HepG2 (cell line): ENCODE data around the gene ARIH1. TPM values are rescaled to one million over a fixed set of nuclear protein-coding genes. Genes with fewer than 3 reads are reported as not detected.
A peak's percentile ranks its signal among the peaks of the same experiment; 100 is the strongest.

ENCODE experiments used
- ATAC-seq: fragments of 200-7000 bp; cut with Tn5 transposase; 3 replicates; pipeline ENCODE4 v1.9.1; 2020; ENCODE audit warnings: mild to moderate bottlenecking, moderate library complexity
- Bru-seq: library from RNA; stranded (reverse); fragments of 400-500 nt; gene quantifications from one replicate; lab custom pipeline; 2021; lab: Mats Ljungman, UMichigan
- BruChase-seq, 2 experiments: library from RNA; stranded (reverse); fragments of 400-500 nt; gene quantifications; one replicate each; lab custom pipeline; 2021; lab: Mats Ljungman, UMichigan
- BruUV-seq: library from RNA; stranded (reverse); fragments of 400-500 nt; replicated peaks from 2 replicates; lab custom pipeline; 2021; lab: Mats Ljungman, UMichigan
- CTCF ChIA-PET: fragments of 300-600 bp; formaldehyde crosslinking; extraction: SDS; loops from one replicate; lab custom pipeline; 2021; ENCODE audit warnings: low total read pairs, inconsistent platforms, low intra/inter-chr PET ratio; lab: Yijun Ruan, JAX
- POLR2A ChIA-PET: fragments of 350-600 bp; sonication (Branson Sonifier 250); formaldehyde crosslinking; loops from one replicate; lab custom pipeline; 2020; ENCODE audit warnings: antibody characterized with exemption, inconsistent platforms; lab: Yijun Ruan, JAX
- DNase-seq: peaks from one replicate; pipeline ENCODE4 v3.0.0-alpha.2; 2015; ENCODE audit warnings: low spot score
- FAIRE-seq: peaks from 3 replicates; lab custom pipeline; 2011; peaks lifted over from hg19 to GRCh38; lab: Jason Lieb, UNC
- H2AFZ ChIP-seq: one replicate; pipeline ENCODE4 v1.6.1; 2011; ENCODE audit warnings: low read length, inconsistent platforms
- H3K27ac ChIP-seq: fragments of 300-600 bp; 3 replicates; pipeline ENCODE4 v1.8.0; 2011; ENCODE audit warnings: mixed run types, mild to moderate bottlenecking, mixed read lengths, low read length, inconsistent platforms; ENCODE audit not compliant: insufficient read depth; ENCODE audit errors: extremely low read length
- H3K27me3 ChIP-seq, 2 experiments: fragments of 200-600 bp in 1 of 2; 2 replicates in 1 of 2; 3 replicates in 1 of 2; pipeline versions ENCODE4 v1.6.0 to v1.8.0; 2011; ENCODE audit warnings: low read length in 2 of 2, mild to moderate bottlenecking in 2 of 2, moderate library complexity in 2 of 2, inconsistent platforms in 1 of 2; ENCODE audit not compliant: insufficient read depth in 2 of 2, control insufficient read depth in 1 of 2
- H3K36me3 ChIP-seq, 2 experiments: fragments of 200-600 bp in 1 of 2; replicated peaks in 1 of 2; 2 replicates in 1 of 2; 3 replicates in 1 of 2; pipeline versions ENCODE4 v1.5.1 to v1.8.0; 2011; ENCODE audit warnings: low read length in 2 of 2, inconsistent platforms in 1 of 2; ENCODE audit not compliant: insufficient read depth in 2 of 2, control insufficient read depth in 1 of 2
- H3K4me1 ChIP-seq: 2 replicates; pipeline ENCODE4 v1.5.1; 2012; ENCODE audit warnings: low read length, inconsistent platforms; ENCODE audit not compliant: insufficient read depth
- H3K4me2 ChIP-seq: 2 replicates; pipeline ENCODE4 v1.6.0; 2011; ENCODE audit warnings: low read depth, low read length, inconsistent platforms
- H3K4me3 ChIP-seq, 3 experiments: fragments of 200-600 bp in 1 of 3; sonication (generic), shearing (Covaris generic) in 1 of 3; replicated peaks in 1 of 3; 2 replicates each; pipeline ENCODE4 v1.5.1; 2011 to 2016; ENCODE audit warnings: low read length in 3 of 3, inconsistent platforms in 2 of 3, low read depth in 2 of 3, mild to moderate bottlenecking in 2 of 3, control low read depth in 1 of 3, mixed read lengths in 1 of 3; ENCODE audit not compliant: insufficient read depth in 1 of 3
- H3K79me2 ChIP-seq: one replicate; pipeline ENCODE4 v1.6.1; 2011; ENCODE audit warnings: low read length, inconsistent platforms; ENCODE audit not compliant: insufficient read depth
- H3K9ac ChIP-seq: 2 replicates; pipeline ENCODE4 v1.6.0; 2011; ENCODE audit warnings: mild to moderate bottlenecking, low read depth, low read length, inconsistent platforms; ENCODE audit not compliant: insufficient read depth
- H3K9me3 ChIP-seq: 2 replicates; pipeline ENCODE4 v1.5.1; 2012; ENCODE audit warnings: mild to moderate bottlenecking, low read length
- H4K20me1 ChIP-seq: 2 replicates; pipeline ENCODE4 v1.6.0; 2011; ENCODE audit warnings: inconsistent platforms, mild to moderate bottlenecking, low read length, moderate library complexity; ENCODE audit not compliant: insufficient read depth
- CHD2 ChIP-seq: IDR thresholded peaks from 2 replicates; pipeline ENCODE4 v1.6.1; 2011; ENCODE audit warnings: low read depth, low read length, improper control_type of control experiment
- CSRNP1 ChIP-seq: sonication (generic); formaldehyde crosslinking; IDR thresholded peaks from 2 replicates; pipeline ENCODE4 v1.8.1; 2023; ENCODE audit warnings: mild to moderate bottlenecking, missing genetic modification reagents
- KAT2B ChIP-seq: fragments of 150-350 bp; IDR thresholded peaks from 2 replicates; pipeline ENCODE4 v1.6.1; 2014; ENCODE audit warnings: low read depth, low read length, borderline replicate concordance
- PITX1 ChIP-seq: sonication (generic); formaldehyde crosslinking; IDR thresholded peaks from 2 replicates; pipeline ENCODE4 v1.5.1; 2020; ENCODE audit warnings: mild to moderate bottlenecking, missing genetic modification reagents
- PLRG1 ChIP-seq: fragments of 450-650 bp; conservative IDR thresholded peaks from 2 replicates; pipeline ENCODE4 v1.6.1; 2016
- REXO4 ChIP-seq: sonication (generic); formaldehyde crosslinking; IDR thresholded peaks from 2 replicates; pipeline ENCODE4 v1.8.0; 2022; ENCODE audit warnings: missing genetic modification reagents, mild to moderate bottlenecking, borderline replicate concordance
- ZNF17 ChIP-seq: sonication (generic); formaldehyde crosslinking; IDR thresholded peaks from 2 replicates; pipeline ENCODE4 v1.5.0; 2020; ENCODE audit warnings: mild to moderate bottlenecking, missing genetic modification reagents
- ZNF24 ChIP-seq: fragments of 450-650 bp; IDR thresholded peaks from 2 replicates; pipeline ENCODE4 v1.6.1; 2017; ENCODE audit warnings: antibody characterized with exemption, mild to moderate bottlenecking
- ZNF749 ChIP-seq: sonication (generic); formaldehyde crosslinking; IDR thresholded peaks from 2 replicates; pipeline ENCODE4 v1.8.0; 2022; ENCODE audit warnings: mild to moderate bottlenecking, missing genetic modification reagents, moderate library complexity, borderline replicate concordance
- WGBS: methylation state at CpG from one replicate; pipeline ENCODE4 v1.1.6; 2017; ENCODE audit warnings: low lambda C conversion rate; 5-methylcytosine and 5-hydroxymethylcytosine counted together
- in situ Hi-C: cut with HindIII; loops from 2 replicates; pipeline ENCODE4 v1.10.0; 2017; ENCODE audit warnings: low pct_unique_long_range_greater_than_20kb; ENCODE audit not compliant: extremely low pct_ligation_motif_present
- intact Hi-C: fragments of 100-400 bp; cut with micrococcal nuclease; formaldehyde crosslinking; loops from one replicate; pipeline ENCODE4 v1.10.0; 2022; ENCODE audit not compliant: unreplicated experiment
- long read RNA-seq, 2 experiments: library from RNA in 1 of 2; library from polyadenylated mRNA in 1 of 2; stranded (forward) in 1 of 2; unstranded in 1 of 2; transcript quantifications; one replicate each; pipeline ENCODE4 v2.0.0, GENCODE V29; 2019 to 2022
- polyA minus RNA-seq, 3 experiments: library from RNA; depleted of rRNA, polyadenylated mRNA; stranded (reverse); fragments of >200 nt; gene quantifications; 2 replicates each; pipeline ENCODE4 v1.2.3, GENCODE V29; 2011; ENCODE audit warnings: low replicate concordance in 1 of 3
- polyA plus RNA-seq, 8 experiments: library from polyadenylated mRNA; depleted of rRNA in 3 of 8; stranded (reverse) in 7 of 8; unstranded in 1 of 8; fragments of >200 nt; fragmentation: Illumina TruSeq in 4 of 8; extraction: Trizol in 4 of 8; gene quantifications; 2 replicates each; pipeline versions ENCODE4 v1.2.1 to v1.2.3, GENCODE V29; 2011 to 2016; ENCODE audit warnings: low read depth in 4 of 8, missing spikeins in 1 of 8, mixed read lengths in 1 of 8; ENCODE audit not compliant: insufficient read depth in 1 of 8
- total RNA-seq, 5 experiments: library from RNA; depleted of rRNA; stranded (reverse); fragments of >200 nt; fragmentation: Illumina TruSeq; extraction: Trizol; gene quantifications; 2 replicates each; pipeline ENCODE4 v1.2.3, GENCODE V29; 2016; ENCODE audit warnings: low read depth in 1 of 5
- TF ChIP-seq, protein P1 (sequence below): sonication (generic); formaldehyde crosslinking; IDR thresholded peaks from 2 replicates; pipeline ENCODE4 v1.4.0; 2020; ENCODE audit warnings: missing genetic modification reagents

Gene ARIH1, protein sequence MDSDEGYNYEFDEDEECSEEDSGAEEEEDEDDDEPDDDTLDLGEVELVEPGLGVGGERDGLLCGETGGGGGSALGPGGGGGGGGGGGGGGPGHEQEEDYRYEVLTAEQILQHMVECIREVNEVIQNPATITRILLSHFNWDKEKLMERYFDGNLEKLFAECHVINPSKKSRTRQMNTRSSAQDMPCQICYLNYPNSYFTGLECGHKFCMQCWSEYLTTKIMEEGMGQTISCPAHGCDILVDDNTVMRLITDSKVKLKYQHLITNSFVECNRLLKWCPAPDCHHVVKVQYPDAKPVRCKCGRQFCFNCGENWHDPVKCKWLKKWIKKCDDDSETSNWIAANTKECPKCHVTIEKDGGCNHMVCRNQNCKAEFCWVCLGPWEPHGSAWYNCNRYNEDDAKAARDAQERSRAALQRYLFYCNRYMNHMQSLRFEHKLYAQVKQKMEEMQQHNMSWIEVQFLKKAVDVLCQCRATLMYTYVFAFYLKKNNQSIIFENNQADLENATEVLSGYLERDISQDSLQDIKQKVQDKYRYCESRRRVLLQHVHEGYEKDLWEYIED
- total RNA-seq (2016; rRNA removed; fragmentation: Illumina TruSeq; extraction: Trizol) (59.8 and 86.6 TPM in 2 replicates), polyA plus RNA-seq (2011; rRNA removed) (38.8 TPM in 2 replicates), polyA minus RNA-seq (2011; rRNA and poly(A)+ RNA removed; ENCODE audit: low replicate concordance) (85.1 and 129 TPM in 2 replicates), Bru-seq, nascent RNA (percentile 90 among the genes with signal in this experiment), BruChase-seq, experiment 1, labeled RNA remaining after a 6-hour chase (percentile 89 among the genes with signal in this experiment), BruChase-seq, experiment 2, labeled RNA remaining after a 2-hour chase (percentile 89 among the genes with signal in this experiment)
- total RNA-seq (2016; cell fraction: cytosol; rRNA removed; fragmentation: Illumina TruSeq; extraction: Trizol; ENCODE audit: low read depth): 14.0 and 16.1 TPM in 2 replicates
- total RNA-seq (2016; cell fraction: insoluble cytoplasmic fraction; rRNA removed; fragmentation: Illumina TruSeq; extraction: Trizol): 61.7 and 80.6 TPM in 2 replicates
- total RNA-seq (2016; cell fraction: membrane; rRNA removed; fragmentation: Illumina TruSeq; extraction: Trizol): 28.0 and 28.9 TPM in 2 replicates
- 56.2 and 63.4 TPM in 2 replicates for total RNA-seq (2016; cell fraction: nucleus; rRNA removed; fragmentation: Illumina TruSeq; extraction: Trizol)
- polyA plus RNA-seq (2011; cell fraction: cytosol; rRNA removed): 12.6 and 18.8 TPM in 2 replicates
- 31.9 and 33.5 TPM in 2 replicates for polyA plus RNA-seq (2011; cell fraction: nucleus; rRNA removed)
- polyA plus RNA-seq (2012): 43.8 and 62.8 TPM in 2 replicates
- polyA plus RNA-seq (2016; cell fraction: cytosol; fragmentation: Illumina TruSeq; extraction: Trizol; ENCODE audit: low read depth): 3.8 TPM in 2 replicates
- 62.5 and 68.7 TPM in 2 replicates for polyA plus RNA-seq (2016; cell fraction: insoluble cytoplasmic fraction; fragmentation: Illumina TruSeq; extraction: Trizol; ENCODE audit: low read depth)
- polyA plus RNA-seq (2016; cell fraction: membrane; fragmentation: Illumina TruSeq; extraction: Trizol; ENCODE audit: low read depth): 11.2 and 12.2 TPM in 2 replicates
- 72.1 and 79.2 TPM in 2 replicates for polyA plus RNA-seq (2016; cell fraction: nucleus; fragmentation: Illumina TruSeq; extraction: Trizol; ENCODE audit: insufficient read depth, low read depth)
- polyA minus RNA-seq (2011; cell fraction: cytosol; rRNA and poly(A)+ RNA removed): 56.6 and 72.9 TPM in 2 replicates
- polyA minus RNA-seq (2011; cell fraction: nucleus; rRNA and poly(A)+ RNA removed): 81.6 and 98.1 TPM in 2 replicates
- long read RNA-seq, experiment 1, partial matches to known transcripts: 0 of 2 reads
- long read RNA-seq, experiment 1, other reads (novel, unspliced or antisense): 2 of 2 reads
- long read RNA-seq, experiment 2, full-length matches to known transcripts: 26 of 121 reads
- long read RNA-seq, experiment 2, partial matches to known transcripts: 8 of 121 reads
- long read RNA-seq, experiment 2, other reads (novel, unspliced or antisense): 87 of 121 reads

DNA sequence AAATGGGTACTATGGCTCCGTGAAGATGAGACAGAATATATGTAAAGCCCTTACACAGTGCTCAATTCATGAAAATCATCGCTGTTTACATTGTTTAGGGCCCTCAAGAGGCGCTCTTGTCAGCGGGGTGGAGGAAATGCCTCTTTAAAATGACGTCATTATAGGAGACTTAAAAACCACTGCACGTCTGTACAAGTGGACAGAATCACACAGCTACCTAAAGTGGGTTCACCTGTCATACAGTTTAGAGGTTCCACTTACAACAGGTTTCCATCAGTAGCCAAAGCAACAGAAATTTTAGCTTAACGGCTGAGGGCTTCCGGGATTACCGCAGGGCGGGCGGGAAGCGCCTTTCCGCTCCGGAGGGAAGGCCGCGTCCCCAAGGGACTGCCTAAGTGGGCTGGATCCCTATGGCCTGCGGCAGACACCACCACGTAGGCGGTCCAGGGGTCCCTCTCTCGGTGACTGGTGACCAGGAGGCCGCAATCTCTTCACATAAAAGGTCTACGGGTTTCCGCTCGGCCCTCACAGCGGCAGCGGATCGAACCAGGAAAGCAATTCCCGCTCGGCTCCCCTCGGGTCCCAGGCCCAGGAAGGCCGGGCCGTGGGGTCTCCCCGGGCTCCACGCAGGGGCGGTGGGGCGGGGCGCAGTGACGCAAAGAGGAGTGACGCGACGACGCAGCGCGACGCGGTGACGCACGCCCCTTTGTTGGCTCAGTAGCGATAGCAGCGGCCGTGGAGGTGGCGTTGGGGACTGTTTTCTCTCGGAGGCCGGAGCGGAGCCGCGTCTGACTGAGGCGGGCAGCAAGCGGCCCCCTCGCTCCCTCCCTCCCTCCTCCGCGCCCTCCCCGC is at the start of gene ARIH1:
TSS of gene ARIH1 (plus strand) at position 717 of the 852 bp plus-strand sequence. CDS start 310 bp downstream, outside the sequence.
- no peaks in the 10 kb centered on the region; a peak in 3 of 5 replicates for H3K36me3 ChIP-seq
- peak within 1 kb of the TSS; percentile 95 for H3K4me2 ChIP-seq
- peaks cover 47% of the 10 kb centered on the region for H3K79me2 ChIP-seq
- peak within 1 kb of the TSS; percentile 84 to 91 (median 90) for H3K4me3 ChIP-seq
- ATAC-seq (peak; percentile 90), DNase-seq (peak; percentile 87), FAIRE-seq (peak; percentile 8)
- peak within 1 kb of the TSS; percentile 99 for H3K27ac ChIP-seq
- CTCF ChIA-PET: interaction anchor here (1.7 kb wide), 1 partner anchor 132 kb away, joined by 4 read pairs; no protein-coding TSS in a partner anchor
- H3K27me3 ChIP-seq: no peaks in the 10 kb centered on the region; a peak in 1 of 5 replicates
- H2AFZ ChIP-seq: peak within 1 kb of the TSS; percentile 47
- H3K4me1 ChIP-seq: peaks cover 35% of the 10 kb centered on the region
- intact Hi-C loops: loop anchor here (1.0 kb wide), 1 partner anchor 98 kb away; the partner anchor contains the start of gene HEXA
- WGBS: under 1% methylated on average over 28 of the region's 63 CpGs
- H3K9me3 ChIP-seq: no peaks in the 10 kb centered on the region
- peaks cover 34% of the 10 kb centered on the region for H4K20me1 ChIP-seq
- in situ Hi-C loops: no loop called here
- POLR2A ChIA-PET: interaction anchor here (0.7 to 1.9 kb wide), 8 partner anchors 10 to 247 kb away, joined by 3 to 10 read pairs (median 4); partner anchors contain the start of gene HEXA
- H3K9ac ChIP-seq: peak within 1 kb of the TSS; percentile 99
- BruUV-seq: TSS peak; percentile 89
- TF ChIP-seq CHD2 (no peak), PLRG1 (no peak), ZNF749 (CRISPR knock-in tag) (peak; percentile 90; the same call in 1 of the 2 replicates), PITX1 (peak; percentile 84), ZNF24 (0 out of 2 replicates have a peak, but pooled peaks have one; percentile 10), REXO4 (CRISPR knock-in tag) (no peak), KAT2B (no peak), ZNF17 (CRISPR knock-in tag) (no peak), CSRNP1 (CRISPR knock-in tag) (peak; percentile 79; the same call in 1 of the 2 replicates)
- TF ChIP-seq, protein P1, sequence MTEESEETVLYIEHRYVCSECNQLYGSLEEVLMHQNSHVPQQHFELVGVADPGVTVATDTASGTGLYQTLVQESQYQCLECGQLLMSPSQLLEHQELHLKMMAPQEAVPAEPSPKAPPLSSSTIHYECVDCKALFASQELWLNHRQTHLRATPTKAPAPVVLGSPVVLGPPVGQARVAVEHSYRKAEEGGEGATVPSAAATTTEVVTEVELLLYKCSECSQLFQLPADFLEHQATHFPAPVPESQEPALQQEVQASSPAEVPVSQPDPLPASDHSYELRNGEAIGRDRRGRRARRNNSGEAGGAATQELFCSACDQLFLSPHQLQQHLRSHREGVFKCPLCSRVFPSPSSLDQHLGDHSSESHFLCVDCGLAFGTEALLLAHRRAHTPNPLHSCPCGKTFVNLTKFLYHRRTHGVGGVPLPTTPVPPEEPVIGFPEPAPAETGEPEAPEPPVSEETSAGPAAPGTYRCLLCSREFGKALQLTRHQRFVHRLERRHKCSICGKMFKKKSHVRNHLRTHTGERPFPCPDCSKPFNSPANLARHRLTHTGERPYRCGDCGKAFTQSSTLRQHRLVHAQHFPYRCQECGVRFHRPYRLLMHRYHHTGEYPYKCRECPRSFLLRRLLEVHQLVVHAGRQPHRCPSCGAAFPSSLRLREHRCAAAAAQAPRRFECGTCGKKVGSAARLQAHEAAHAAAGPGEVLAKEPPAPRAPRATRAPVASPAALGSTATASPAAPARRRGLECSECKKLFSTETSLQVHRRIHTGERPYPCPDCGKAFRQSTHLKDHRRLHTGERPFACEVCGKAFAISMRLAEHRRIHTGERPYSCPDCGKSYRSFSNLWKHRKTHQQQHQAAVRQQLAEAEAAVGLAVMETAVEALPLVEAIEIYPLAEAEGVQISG: peak; percentile 91
